Loucy (cell line): ENCODE results near the gene ANAPC15.

Source experiments
- CTCF ChIP-seq: fragments of 200-600 bp; sonication (generic); conservative IDR thresholded peaks from 2 replicates; pipeline ENCODE4 v1.5.1; 2014; ENCODE audit warnings: mild to moderate bottlenecking, antibody characterized with exemption, low read length
- EZH2phosphoT487 ChIP-seq: fragments of 200-600 bp; IDR thresholded peaks from 2 replicates; pipeline ENCODE4 v1.6.1; 2018; ENCODE audit warnings: antibody characterized with exemption, mild to moderate bottlenecking, moderate library complexity, borderline replicate concordance

GRCh38 chr11:72140661-72141060 lies 28.2 kb upstream of the ANAPC15 start:
- TF ChIP-seq CTCF (no peak), EZH2phosphoT487 (no peak)
